Endodermal cell (in vitro differentiated cells): ENCODE data around the gene SCARB2. TPM values are rescaled to one million over a fixed set of nuclear protein-coding genes. Genes with fewer than 3 reads are reported as not detected.

Experiments used
- DNase-seq: peaks from one replicate; pipeline ENCODE4 v3.0.0-alpha.2; 2017
- H3K27ac ChIP-seq: 2 replicates; pipeline ENCODE4 v1.5.1; 2013; ENCODE audit warnings: mild to moderate bottlenecking, low read depth, low read length, moderate library complexity
- H3K27me3 ChIP-seq: 2 replicates; pipeline ENCODE4 v1.6.1; 2013; ENCODE audit warnings: mild to moderate bottlenecking, low read length, moderate library complexity; ENCODE audit not compliant: insufficient read depth, control insufficient read depth, poor library complexity, severe bottlenecking
- H3K36me3 ChIP-seq: 2 replicates; pipeline ENCODE4 v1.7.0; 2013; ENCODE audit warnings: mild to moderate bottlenecking, low read length, moderate library complexity; ENCODE audit not compliant: control insufficient read depth, insufficient read depth
- H3K4me1 ChIP-seq: one replicate; pipeline ENCODE4 v1.7.0; 2013; ENCODE audit warnings: low read length; ENCODE audit not compliant: control insufficient read depth, insufficient read depth
- H3K4me3 ChIP-seq: 2 replicates; pipeline ENCODE4 v1.5.1; 2013; ENCODE audit warnings: mild to moderate bottlenecking, low read length, moderate library complexity
- H3K9ac ChIP-seq: 2 replicates; pipeline ENCODE4 v1.6.1; 2013; ENCODE audit warnings: mild to moderate bottlenecking, low read length, moderate library complexity; ENCODE audit not compliant: poor library complexity, severe bottlenecking; ENCODE audit errors: extremely low read depth
- H3K9me3 ChIP-seq: 2 replicates; pipeline ENCODE4 v1.6.1; 2013; ENCODE audit warnings: mild to moderate bottlenecking, low read length, moderate library complexity; ENCODE audit not compliant: control insufficient read depth
- H3K27ac Mint-ChIP-seq: 2 replicates; pipeline ENCODE4 v1.8.0; 2020; ENCODE audit warnings: mixed read lengths
- H3K27me3 Mint-ChIP-seq: 2 replicates; pipeline ENCODE4 v1.8.0; 2021; ENCODE audit warnings: mild to moderate bottlenecking, mixed read lengths; ENCODE audit not compliant: insufficient read depth
- H3K36me3 Mint-ChIP-seq: 2 replicates; pipeline ENCODE4 v1.8.0; 2020; ENCODE audit warnings: low read depth, mixed read lengths
- H3K4me1 Mint-ChIP-seq: 2 replicates; pipeline ENCODE4 v1.8.0; 2020; ENCODE audit warnings: mixed read lengths
- H3K4me3 Mint-ChIP-seq: 2 replicates; pipeline ENCODE4 v1.8.0; 2020; ENCODE audit warnings: mild to moderate bottlenecking, moderate library complexity, mixed read lengths
- H3K9me3 Mint-ChIP-seq: 2 replicates; pipeline ENCODE4 v1.8.0; 2020; ENCODE audit warnings: mild to moderate bottlenecking, mixed read lengths
- CTCF ChIP-seq: fragments of 200-600 bp; sonication (generic); conservative IDR thresholded peaks from 2 replicates; pipeline ENCODE4 v1.5.0; 2021; ENCODE audit warnings: antibody characterized with exemption, mild to moderate bottlenecking
- WGBS, 2 experiments: methylation state at CpG; one replicate each; pipeline versions ENCODE4 v1.1.5 to v1.1.7; 2013; ENCODE audit warnings: missing lambda C conversion rate in 2 of 2, mixed read lengths in 1 of 2; ENCODE audit not compliant: insufficient coverage in 1 of 2, insufficient read length in 1 of 2; 5-methylcytosine and 5-hydroxymethylcytosine counted together
- total RNA-seq, 2 donors: library from RNA; stranded (reverse); fragmentation: NEBNext Ultra II Directional in 1 of 2; extraction: Animal tissue kit (Norgen Biotek cat#: 25700) in 1 of 2; gene quantifications; 2 replicates in 1 of 2; 3 replicates in 1 of 2; pipeline ENCODE4 v1.2.1, GENCODE V29; 2021

Gene SCARB2
- total RNA-seq, 2 donors from 2014 or later, result 45.8 to 78.5 TPM

- Mint-ChIP-seq H3K4me3 (no peak overlapping the region), H3K27ac (no peak overlapping the region), H3K27me3 (peaks cover 13% of the 10 kb centered on the region), H3K36me3 (no peaks in the 10 kb centered on the region), H3K4me1 (peaks cover 12% of the 10 kb centered on the region), H3K9me3 (peaks cover 20% of the 10 kb centered on the region)
- no peak for DNase-seq
- TF ChIP-seq CTCF, result no peak
- no peaks in the 10 kb centered on the region for H3K4me1 ChIP-seq
- H3K9ac ChIP-seq, result no peak overlapping the region
- no peak overlapping the region for H3K27ac ChIP-seq
- H3K36me3 ChIP-seq, result no peaks in the 10 kb centered on the region
- H3K9me3 ChIP-seq, result peaks cover 11% of the 10 kb centered on the region
- no peak overlapping the region for H3K4me3 ChIP-seq
- no peaks in the 10 kb centered on the region for H3K27me3 ChIP-seq
Measured at GRCh38 chr4:76238701-76239100, 25.1 kb upstream of the SCARB2 start.

GRCh38 chr4:76238236-76238635, 24.6 kb upstream of the SCARB2 start:
- no peak for TF ChIP-seq CTCF
- Histone ChIP-seq H3K9ac (no peak overlapping the region), H3K36me3 (no peaks in the 10 kb centered on the region), H3K4me3 (no peak overlapping the region), H3K27me3 (no peaks in the 10 kb centered on the region), H3K4me1 (no peaks in the 10 kb centered on the region), H3K27ac (no peak overlapping the region), H3K9me3 (peaks cover 11% of the 10 kb centered on the region)
- H3K4me3 Mint-ChIP-seq, result no peak overlapping the region
- no peak overlapping the region for H3K27ac Mint-ChIP-seq
- no peaks in the 10 kb centered on the region for H3K36me3 Mint-ChIP-seq
- WGBS, 2 experiments, result 92 to 100% methylated on average over 2 to 4 of the region's 4 CpGs
- H3K9me3 Mint-ChIP-seq, result peaks cover 20% of the 10 kb centered on the region
- peaks cover 16% of the 10 kb centered on the region for H3K4me1 Mint-ChIP-seq
- DNase-seq, result no peak
- H3K27me3 Mint-ChIP-seq, result peaks cover 13% of the 10 kb centered on the region

GRCh38 chr4:76235915-76236314, 22.3 kb upstream of the SCARB2 start:
- H3K27ac ChIP-seq, result no peak overlapping the region
- Mint-ChIP-seq H3K4me1 (peaks cover 21% of the 10 kb centered on the region), H3K9me3 (peaks cover 20% of the 10 kb centered on the region), H3K27ac (no peak overlapping the region), H3K4me3 (no peak overlapping the region), H3K27me3 (peaks cover 7% of the 10 kb centered on the region), H3K36me3 (no peaks in the 10 kb centered on the region)
- no peak for TF ChIP-seq CTCF
- no peaks in the 10 kb centered on the region for H3K27me3 ChIP-seq
- H3K4me3 ChIP-seq, result no peak overlapping the region
- no peak overlapping the region for H3K9ac ChIP-seq
- H3K9me3 ChIP-seq, result peaks cover 11% of the 10 kb centered on the region
- H3K36me3 ChIP-seq, result no peaks in the 10 kb centered on the region
- no peaks in the 10 kb centered on the region for H3K4me1 ChIP-seq
- no peak for DNase-seq
- WGBS, 2 experiments, result 92 to 97% methylated on average over 1 of the region's 1 CpG
